AG09319 (cell line): ENCODE results near the gene CCNI2.
"Not testable (repeated sequence)": the region's sequence is repeated elsewhere in the genome, so short reads cannot be mapped to it uniquely, and the experiment has no call there.

Source experiments
- DNase-seq: peaks from one replicate; pipeline ENCODE4 v3.0.0-alpha.2; 2010; ENCODE audit warnings: low read depth; ENCODE audit errors: extremely low read depth
- CTCF ChIP-seq: IDR thresholded peaks from 2 replicates; pipeline ENCODE4 v1.5.1; 2011; ENCODE audit warnings: low read depth, mild to moderate bottlenecking, inconsistent platforms, low read length, moderate library complexity

The CCNI2 gene

GRCh38 chr5:132797651-132798050 is 50.4 kb downstream of the CCNI2 start:
- DNase-seq: no peak
- no peak for TF ChIP-seq CTCF

- no peak for DNase-seq
- no peak for TF ChIP-seq CTCF
Observed at GRCh38 chr5:132799392-132799791, 52.2 kb downstream of the CCNI2 start.

GRCh38 chr5:132800545-132800944 is 53.3 kb downstream of the CCNI2 start:
- no peak for TF ChIP-seq CTCF
- DNase-seq: no peak

- no peak for DNase-seq
- peak; percentile 9 for TF ChIP-seq CTCF
Observed at GRCh38 chr5:132802044-132802684, 54.9 kb downstream of the CCNI2 start.

- DNase-seq: not testable (repeated sequence)
Observed at GRCh38 chr5:132802685-132803066, 55.5 kb downstream of the CCNI2 start.
